HepG2 (cell line): ENCODE data around the gene MRPL38. TPM values are rescaled to one million over a fixed set of nuclear protein-coding genes. Genes with fewer than 3 reads are reported as not detected.
A peak's percentile ranks its signal among the peaks of the same experiment; 100 is the strongest.

Experiments
- BRD4 ChIP-seq: sonication (generic); formaldehyde crosslinking; IDR thresholded peaks from 2 replicates; pipeline ENCODE4 v1.4.0; 2020; ENCODE audit warnings: missing genetic modification reagents
- HNF1B ChIP-seq: sonication (generic); formaldehyde crosslinking; IDR thresholded peaks from 2 replicates; pipeline ENCODE4 v1.5.1; 2020; ENCODE audit warnings: mild to moderate bottlenecking, moderate library complexity, missing genetic modification reagents
- MED1 ChIP-seq: sonication (generic); formaldehyde crosslinking; IDR thresholded peaks from 2 replicates; pipeline ENCODE4 v1.4.0; 2020; ENCODE audit warnings: missing genetic modification reagents
- MTA3 ChIP-seq: sonication (generic); formaldehyde crosslinking; IDR thresholded peaks from 2 replicates; pipeline ENCODE4 v1.4.0; 2020; ENCODE audit warnings: missing genetic modification reagents
- MYNN ChIP-seq: sonication (generic); formaldehyde crosslinking; IDR thresholded peaks from 2 replicates; pipeline ENCODE4 v1.4.0; 2020; ENCODE audit warnings: mild to moderate bottlenecking, low read depth, missing genetic modification reagents
- NKX3-1 ChIP-seq: sonication (generic); formaldehyde crosslinking; IDR thresholded peaks from 2 replicates; pipeline ENCODE4 v1.5.0; 2020; ENCODE audit warnings: missing genetic modification reagents
- NR1H2 ChIP-seq: sonication (generic); formaldehyde crosslinking; IDR thresholded peaks from 2 replicates; pipeline ENCODE4 v1.8.1; 2022; ENCODE audit warnings: low read depth, missing genetic modification reagents, borderline replicate concordance
- PLRG1 ChIP-seq: fragments of 450-650 bp; conservative IDR thresholded peaks from 2 replicates; pipeline ENCODE4 v1.6.1; 2016
- RORA ChIP-seq: sonication (generic); formaldehyde crosslinking; IDR thresholded peaks from 2 replicates; pipeline ENCODE4 v1.5.0; 2020; ENCODE audit warnings: mild to moderate bottlenecking, missing genetic modification reagents, moderate library complexity
- ZFAT ChIP-seq: sonication (generic); formaldehyde crosslinking; conservative IDR thresholded peaks from 2 replicates; pipeline ENCODE4 v1.8.1; 2023; ENCODE audit warnings: missing genetic modification reagents, inconsistent platforms
- ZGPAT ChIP-seq: IDR thresholded peaks from 2 replicates; pipeline ENCODE4 v1.6.1; 2016; ENCODE audit warnings: mild to moderate bottlenecking
- ZKSCAN8 ChIP-seq: IDR thresholded peaks from 2 replicates; pipeline ENCODE4 v1.6.1; 2016; ENCODE audit warnings: borderline replicate concordance, missing genetic modification reagents, missing compliant biosample characterization
- ZNF264 ChIP-seq: sonication (generic); formaldehyde crosslinking; IDR thresholded peaks from 2 replicates; pipeline ENCODE4 v1.4.0; 2020; ENCODE audit warnings: missing genetic modification reagents
- ZNF44 ChIP-seq: sonication (generic); formaldehyde crosslinking; IDR thresholded peaks from 2 replicates; pipeline ENCODE4 v1.5.1; 2020; ENCODE audit warnings: mild to moderate bottlenecking, missing genetic modification reagents
- ZNF510 ChIP-seq: sonication (generic); formaldehyde crosslinking; IDR thresholded peaks from 2 replicates; pipeline ENCODE4 v1.4.0; 2020; ENCODE audit warnings: low read depth, mild to moderate bottlenecking, missing genetic modification reagents
- ZNF546 ChIP-seq: sonication (generic); formaldehyde crosslinking; conservative IDR thresholded peaks from 2 replicates; pipeline ENCODE4 v1.8.1; 2023; ENCODE audit warnings: mild to moderate bottlenecking, missing genetic modification reagents
- ZNF547 ChIP-seq: sonication (generic); formaldehyde crosslinking; IDR thresholded peaks from 2 replicates; pipeline ENCODE4 v1.5.1; 2020; ENCODE audit warnings: mild to moderate bottlenecking, missing genetic modification reagents
- ZNF644 ChIP-seq: IDR thresholded peaks from 2 replicates; pipeline ENCODE4 v1.6.1; 2016; ENCODE audit warnings: low read depth
- polyA plus RNA-seq, 8 experiments: library from polyadenylated mRNA; depleted of rRNA in 3 of 8; stranded (reverse) in 7 of 8; unstranded in 1 of 8; fragments of >200 nt; fragmentation: Illumina TruSeq in 4 of 8; extraction: Trizol in 4 of 8; gene quantifications; 2 replicates each; pipeline versions ENCODE4 v1.2.1 to v1.2.3, GENCODE V29; 2011 to 2016; ENCODE audit warnings: low read depth in 4 of 8, missing spikeins in 1 of 8, mixed read lengths in 1 of 8; ENCODE audit not compliant: insufficient read depth in 1 of 8
- total RNA-seq, 5 experiments: library from RNA; depleted of rRNA; stranded (reverse); fragments of >200 nt; fragmentation: Illumina TruSeq; extraction: Trizol; gene quantifications; 2 replicates each; pipeline ENCODE4 v1.2.3, GENCODE V29; 2016; ENCODE audit warnings: low read depth in 1 of 5
- TF ChIP-seq, protein P1 (sequence below): IDR thresholded peaks from 2 replicates; pipeline ENCODE4 v1.6.1; 2016; ENCODE audit warnings: control low read depth
- TF ChIP-seq, protein P2 (sequence below): sonication (generic); formaldehyde crosslinking; IDR thresholded peaks from 2 replicates; pipeline ENCODE4 v1.4.0; 2020; ENCODE audit warnings: mild to moderate bottlenecking, missing genetic modification reagents
- TF ChIP-seq, protein P3 (sequence below): IDR thresholded peaks from 2 replicates; pipeline ENCODE4 v1.6.1; 2018; ENCODE audit warnings: missing genetic modification reagents
- TF ChIP-seq, protein P4 (sequence below): sonication (generic); formaldehyde crosslinking; IDR thresholded peaks from 2 replicates; pipeline ENCODE4 v1.4.0; 2020; ENCODE audit warnings: missing genetic modification reagents
- TF ChIP-seq, protein P5 (sequence below): sonication (generic); formaldehyde crosslinking; IDR thresholded peaks from 2 replicates; pipeline ENCODE4 v1.8.1; 2023; ENCODE audit warnings: mild to moderate bottlenecking, missing genetic modification reagents

MRPL38 gene
- total and polyA plus RNA-seq, 2 of the 13 experiments (the other 11 are each of a cell fraction or from before 2014, with no cell fraction given), result 83.7 to 125 TPM

- TF ChIP-seq BRD4 (CRISPR knock-in tag), result peak; percentile 97
- TF ChIP-seq MYNN, result no peak
- no peak; the same call in 1 of the 2 replicates for TF ChIP-seq ZNF264 (CRISPR knock-in tag)
- TF ChIP-seq PLRG1, result no peak
- TF ChIP-seq MED1, result peak; percentile 98
- peak; percentile 91 for TF ChIP-seq ZNF547 (CRISPR knock-in tag)
- peak; percentile 97 for TF ChIP-seq HNF1B
- TF ChIP-seq, protein P1, sequence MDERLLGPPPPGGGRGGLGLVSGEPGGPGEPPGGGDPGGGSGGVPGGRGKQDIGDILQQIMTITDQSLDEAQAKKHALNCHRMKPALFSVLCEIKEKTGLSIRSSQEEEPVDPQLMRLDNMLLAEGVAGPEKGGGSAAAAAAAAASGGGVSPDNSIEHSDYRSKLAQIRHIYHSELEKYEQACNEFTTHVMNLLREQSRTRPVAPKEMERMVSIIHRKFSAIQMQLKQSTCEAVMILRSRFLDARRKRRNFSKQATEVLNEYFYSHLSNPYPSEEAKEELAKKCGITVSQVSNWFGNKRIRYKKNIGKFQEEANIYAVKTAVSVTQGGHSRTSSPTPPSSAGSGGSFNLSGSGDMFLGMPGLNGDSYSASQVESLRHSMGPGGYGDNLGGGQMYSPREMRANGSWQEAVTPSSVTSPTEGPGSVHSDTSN (CRISPR knock-in tag), result no peak
- TF ChIP-seq, protein P2, sequence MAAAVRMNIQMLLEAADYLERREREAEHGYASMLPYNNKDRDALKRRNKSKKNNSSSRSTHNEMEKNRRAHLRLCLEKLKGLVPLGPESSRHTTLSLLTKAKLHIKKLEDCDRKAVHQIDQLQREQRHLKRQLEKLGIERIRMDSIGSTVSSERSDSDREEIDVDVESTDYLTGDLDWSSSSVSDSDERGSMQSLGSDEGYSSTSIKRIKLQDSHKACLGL, result peak; percentile 30; the same call in 1 of the 2 replicates
- TF ChIP-seq, protein P3, sequence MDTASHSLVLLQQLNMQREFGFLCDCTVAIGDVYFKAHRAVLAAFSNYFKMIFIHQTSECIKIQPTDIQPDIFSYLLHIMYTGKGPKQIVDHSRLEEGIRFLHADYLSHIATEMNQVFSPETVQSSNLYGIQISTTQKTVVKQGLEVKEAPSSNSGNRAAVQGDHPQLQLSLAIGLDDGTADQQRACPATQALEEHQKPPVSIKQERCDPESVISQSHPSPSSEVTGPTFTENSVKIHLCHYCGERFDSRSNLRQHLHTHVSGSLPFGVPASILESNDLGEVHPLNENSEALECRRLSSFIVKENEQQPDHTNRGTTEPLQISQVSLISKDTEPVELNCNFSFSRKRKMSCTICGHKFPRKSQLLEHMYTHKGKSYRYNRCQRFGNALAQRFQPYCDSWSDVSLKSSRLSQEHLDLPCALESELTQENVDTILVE (CRISPR knock-in tag), result peak; percentile 41; the same call in 1 of the 2 replicates
- peak; percentile 95 for TF ChIP-seq ZGPAT
- TF ChIP-seq MTA3 (CRISPR knock-in tag), result no peak
- TF ChIP-seq ZNF546 (CRISPR knock-in tag), result no peak
- TF ChIP-seq NR1H2 (CRISPR knock-in tag), result peak; percentile 87; the same call in 1 of the 2 replicates
- TF ChIP-seq, protein P4, sequence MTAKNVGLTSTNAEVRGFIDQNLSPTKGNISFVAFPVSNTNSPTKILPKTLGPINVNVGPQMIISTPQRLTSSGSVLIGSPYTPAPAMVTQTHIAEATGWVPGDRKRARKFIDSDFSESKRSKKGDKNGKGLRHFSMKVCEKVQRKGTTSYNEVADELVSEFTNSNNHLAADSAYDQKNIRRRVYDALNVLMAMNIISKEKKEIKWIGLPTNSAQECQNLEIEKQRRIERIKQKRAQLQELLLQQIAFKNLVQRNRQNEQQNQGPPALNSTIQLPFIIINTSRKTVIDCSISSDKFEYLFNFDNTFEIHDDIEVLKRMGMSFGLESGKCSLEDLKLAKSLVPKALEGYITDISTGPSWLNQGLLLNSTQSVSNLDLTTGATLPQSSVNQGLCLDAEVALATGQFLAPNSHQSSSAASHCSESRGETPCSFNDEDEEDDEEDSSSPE (CRISPR knock-in tag), result peak; percentile 64
- TF ChIP-seq ZFAT (CRISPR knock-in tag), result no peak
- TF ChIP-seq RORA (CRISPR knock-in tag), result no peak
- TF ChIP-seq ZNF510 (CRISPR knock-in tag), result peak; percentile 70; the same call in 1 of the 2 replicates
- peak; percentile 83; the same call in 1 of the 2 replicates for TF ChIP-seq ZKSCAN8 (CRISPR knock-in tag)
- no peak; the same call in 1 of the 2 replicates for TF ChIP-seq NKX3-1
- TF ChIP-seq ZNF44 (CRISPR knock-in tag), result peak; percentile 53
- TF ChIP-seq, protein P5, sequence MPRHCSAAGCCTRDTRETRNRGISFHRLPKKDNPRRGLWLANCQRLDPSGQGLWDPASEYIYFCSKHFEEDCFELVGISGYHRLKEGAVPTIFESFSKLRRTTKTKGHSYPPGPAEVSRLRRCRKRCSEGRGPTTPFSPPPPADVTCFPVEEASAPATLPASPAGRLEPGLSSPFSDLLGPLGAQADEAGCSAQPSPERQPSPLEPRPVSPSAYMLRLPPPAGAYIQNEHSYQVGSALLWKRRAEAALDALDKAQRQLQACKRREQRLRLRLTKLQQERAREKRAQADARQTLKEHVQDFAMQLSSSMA (CRISPR knock-in tag), result peak; percentile 66; the same call in 1 of the 2 replicates
- TF ChIP-seq ZNF644, result peak; percentile 93
Observed at GRCh38 chr17:75876190-75876937, 28.3 kb downstream of the MRPL38 start (continued).
